CD4-positive, alpha-beta T cell (primary cell): ENCODE results near the gene UPK1B. TPM values are rescaled to one million over a fixed set of nuclear protein-coding genes. Genes with fewer than 3 reads are reported as not detected.

ENCODE experiments used
- ATAC-seq: fragments of 200-7000 bp; cut with Tn5 transposase; one replicate; pipeline ENCODE4 v1.10.0; 2022; ENCODE audit warnings: mild to moderate bottlenecking; ENCODE audit not compliant: poor library complexity
- CTCF ChIA-PET: fragments of 350-600 bp; sonication (Branson Sonifier 250); formaldehyde crosslinking; loops from one replicate; lab custom pipeline; 2021; ENCODE audit warnings: antibody characterized with exemption, inconsistent platforms; lab: Charles Lee
- POLR2A ChIA-PET: fragments of 350-600 bp; sonication (Branson Sonifier 250); formaldehyde crosslinking; loops from one replicate; lab custom pipeline; 2021; ENCODE audit warnings: antibody characterized with exemption, inconsistent platforms; lab: Charles Lee
- DNase-seq, 14 experiments: peaks; one replicate each; pipeline ENCODE4 v3.0.0-alpha.2; 2013 to 2020; ENCODE audit warnings: mixed read lengths in 2 of 14
- H3K27ac ChIP-seq, 2 donors: one replicate each; pipeline versions ENCODE4 v1.5.1 to v1.7.0; 2013; ENCODE audit warnings: low read length in 2 of 2, low read depth in 1 of 2, mild to moderate bottlenecking in 1 of 2
- H3K27me3 ChIP-seq, 2 experiments: 1 replicate in 1 of 2; 2 replicates in 1 of 2; pipeline versions ENCODE4 v1.6.1 to v1.7.0; 2013; ENCODE audit warnings: low read length in 2 of 2, control low read depth in 1 of 2, mild to moderate bottlenecking in 1 of 2, moderate library complexity in 1 of 2; ENCODE audit not compliant: insufficient read depth in 2 of 2, control insufficient read depth in 1 of 2
- H3K36me3 ChIP-seq: one replicate; pipeline ENCODE4 v1.6.1; 2013; ENCODE audit warnings: low read length, control low read depth; ENCODE audit not compliant: insufficient read depth
- H3K4me1 ChIP-seq: one replicate; pipeline ENCODE4 v1.6.1; 2013; ENCODE audit warnings: low read length, control low read depth; ENCODE audit not compliant: insufficient read depth
- H3K4me3 ChIP-seq: one replicate; pipeline ENCODE4 v1.5.1; 2013; ENCODE audit warnings: mild to moderate bottlenecking, low read length, moderate library complexity
- H3K9me3 ChIP-seq, 2 experiments: 1 replicate in 1 of 2; 2 replicates in 1 of 2; pipeline versions ENCODE4 v1.6.1 to v1.7.0; 2013; ENCODE audit warnings: low read length in 2 of 2, mild to moderate bottlenecking in 2 of 2, control low read depth in 1 of 2, moderate library complexity in 1 of 2; ENCODE audit not compliant: control insufficient read depth in 1 of 2, insufficient read depth in 1 of 2
- H3K27ac Mint-ChIP-seq: one replicate; pipeline ENCODE4 v1.8.0; 2020; ENCODE audit warnings: mixed read lengths
- H3K27me3 Mint-ChIP-seq: one replicate; pipeline ENCODE4 v1.8.0; 2021; ENCODE audit warnings: mixed read lengths
- H3K36me3 Mint-ChIP-seq: one replicate; pipeline ENCODE4 v1.8.0; 2021; ENCODE audit warnings: low read depth, mixed read lengths
- H3K4me1 Mint-ChIP-seq: one replicate; pipeline ENCODE4 v1.8.0; 2021; ENCODE audit warnings: low read depth, mixed read lengths
- H3K4me3 Mint-ChIP-seq: one replicate; pipeline ENCODE4 v1.8.0; 2020; ENCODE audit warnings: mild to moderate bottlenecking, mixed read lengths
- H3K9me3 Mint-ChIP-seq: one replicate; pipeline ENCODE4 v1.8.0; 2020; ENCODE audit warnings: mixed read lengths
- intact Hi-C, 2 experiments: fragments of 100-400 bp; cut with DNase I in 1 of 2; cut with micrococcal nuclease in 1 of 2; formaldehyde crosslinking; loops; one replicate each; pipeline versions ENCODE4 v1.15.1 to v1.9.0; 2023 to 2025; cut with DNase I, micrococcal nuclease
- total RNA-seq, 174 experiments: library from RNA in 2 of 174; stranded (reverse) in 2 of 174; gene quantifications; one replicate each; pipeline ENCODE4 v1.2.3 and lab custom pipeline; 2021 to 2026
- TF ChIP-seq, protein P1 (sequence below): fragments of 200-600 bp; IDR thresholded peaks from one replicate; pipeline ENCODE4 v1.8.0; 2022; ENCODE audit warnings: antibody characterized with exemption, mild to moderate bottlenecking

The UPK1B gene
- total RNA-seq, 2 experiments from 2014 or later: not detected

DNA sequence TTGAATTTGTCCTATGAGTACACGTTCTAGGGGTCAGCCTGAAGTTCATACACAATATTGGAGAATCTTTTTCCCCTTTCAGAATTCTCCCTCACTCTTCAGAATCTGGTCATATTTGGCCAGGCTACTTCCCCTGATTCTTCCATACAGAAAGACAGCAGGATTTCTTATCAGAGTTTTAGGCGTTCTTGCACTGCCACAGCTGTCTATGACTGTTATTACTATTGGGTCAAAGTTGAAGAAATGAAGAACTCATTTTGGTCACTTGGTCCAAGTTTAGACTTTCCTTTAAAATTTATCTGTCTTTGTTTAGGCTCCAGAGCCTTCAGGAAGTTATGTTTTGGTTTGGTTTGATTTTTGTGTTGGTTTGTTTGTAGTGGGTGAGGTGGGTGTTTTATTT, 15.4 kb upstream of the UPK1B start:
- H3K27me3 ChIP-seq: peaks cover 0 to 4% of the 10 kb centered on the region in 2 experiments
- peaks cover 3% of the 10 kb centered on the region for H3K27me3 Mint-ChIP-seq
- H3K36me3 ChIP-seq: no peaks in the 10 kb centered on the region
- ChIA-PET CTCF (no interaction called here), POLR2A (no interaction called here)
- no peaks in the 10 kb centered on the region for H3K4me1 ChIP-seq
- peaks cover 0 to 16% of the 10 kb centered on the region in 2 experiments for H3K9me3 ChIP-seq
- peaks cover 15% of the 10 kb centered on the region for H3K9me3 Mint-ChIP-seq
- H3K4me3 Mint-ChIP-seq: no peak overlapping the region
- ATAC-seq (no peak), DNase-seq (no peak)
- TF ChIP-seq, protein P1, sequence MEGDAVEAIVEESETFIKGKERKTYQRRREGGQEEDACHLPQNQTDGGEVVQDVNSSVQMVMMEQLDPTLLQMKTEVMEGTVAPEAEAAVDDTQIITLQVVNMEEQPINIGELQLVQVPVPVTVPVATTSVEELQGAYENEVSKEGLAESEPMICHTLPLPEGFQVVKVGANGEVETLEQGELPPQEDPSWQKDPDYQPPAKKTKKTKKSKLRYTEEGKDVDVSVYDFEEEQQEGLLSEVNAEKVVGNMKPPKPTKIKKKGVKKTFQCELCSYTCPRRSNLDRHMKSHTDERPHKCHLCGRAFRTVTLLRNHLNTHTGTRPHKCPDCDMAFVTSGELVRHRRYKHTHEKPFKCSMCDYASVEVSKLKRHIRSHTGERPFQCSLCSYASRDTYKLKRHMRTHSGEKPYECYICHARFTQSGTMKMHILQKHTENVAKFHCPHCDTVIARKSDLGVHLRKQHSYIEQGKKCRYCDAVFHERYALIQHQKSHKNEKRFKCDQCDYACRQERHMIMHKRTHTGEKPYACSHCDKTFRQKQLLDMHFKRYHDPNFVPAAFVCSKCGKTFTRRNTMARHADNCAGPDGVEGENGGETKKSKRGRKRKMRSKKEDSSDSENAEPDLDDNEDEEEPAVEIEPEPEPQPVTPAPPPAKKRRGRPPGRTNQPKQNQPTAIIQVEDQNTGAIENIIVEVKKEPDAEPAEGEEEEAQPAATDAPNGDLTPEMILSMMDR: no peak
- H3K4me3 ChIP-seq: no peak overlapping the region
- H3K4me1 Mint-ChIP-seq: no peaks in the 10 kb centered on the region
- no peak overlapping the region for H3K27ac Mint-ChIP-seq
- H3K36me3 Mint-ChIP-seq: peaks cover 5% of the 10 kb centered on the region
- intact Hi-C loops: no loop called here
- no peak overlapping the region for H3K27ac ChIP-seq

DNA sequence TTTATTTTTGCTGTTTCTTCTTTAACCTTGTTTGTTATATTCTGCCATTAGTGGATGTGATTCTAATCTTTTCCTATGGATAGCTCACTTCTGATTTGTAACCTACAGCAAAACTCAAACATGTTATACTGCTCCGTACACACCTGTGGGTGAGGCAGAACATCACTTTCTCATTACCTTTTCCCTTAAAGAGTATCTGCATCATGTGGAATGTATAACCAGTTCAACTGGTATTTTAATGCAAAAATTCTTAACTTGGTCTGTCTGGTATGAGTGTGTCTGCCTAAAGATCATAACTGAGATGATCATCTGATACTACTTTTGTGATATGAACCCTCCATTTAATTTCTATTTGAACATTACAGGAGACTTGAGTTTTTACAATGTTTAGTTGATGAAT, 13.0 kb upstream of the UPK1B start:
- H3K27me3 Mint-ChIP-seq: peaks cover 10% of the 10 kb centered on the region
- H3K27ac Mint-ChIP-seq: no peak overlapping the region
- Histone ChIP-seq H3K36me3 (no peaks in the 10 kb centered on the region), H3K27me3 (peaks cover 0 to 4% of the 10 kb centered on the region in 2 experiments), H3K9me3 (peaks cover 0 to 23% of the 10 kb centered on the region in 2 experiments), H3K4me3 (no peak overlapping the region), H3K27ac (no peak overlapping the region), H3K4me1 (no peaks in the 10 kb centered on the region)
- no peaks in the 10 kb centered on the region for H3K36me3 Mint-ChIP-seq
- H3K4me1 Mint-ChIP-seq: no peaks in the 10 kb centered on the region
- no peaks in the 10 kb centered on the region for H3K9me3 Mint-ChIP-seq
- intact Hi-C loops: no loop called here
- ATAC-seq (no peak), DNase-seq (no peak)
- POLR2A ChIA-PET: no interaction called here
- TF ChIP-seq, protein P1: no peak
- CTCF ChIA-PET: interaction anchor here (0.8 kb wide), 1 partner anchor 11 kb away, joined by 3 read pairs; no protein-coding TSS in a partner anchor
- H3K4me3 Mint-ChIP-seq: no peak overlapping the region

DNA sequence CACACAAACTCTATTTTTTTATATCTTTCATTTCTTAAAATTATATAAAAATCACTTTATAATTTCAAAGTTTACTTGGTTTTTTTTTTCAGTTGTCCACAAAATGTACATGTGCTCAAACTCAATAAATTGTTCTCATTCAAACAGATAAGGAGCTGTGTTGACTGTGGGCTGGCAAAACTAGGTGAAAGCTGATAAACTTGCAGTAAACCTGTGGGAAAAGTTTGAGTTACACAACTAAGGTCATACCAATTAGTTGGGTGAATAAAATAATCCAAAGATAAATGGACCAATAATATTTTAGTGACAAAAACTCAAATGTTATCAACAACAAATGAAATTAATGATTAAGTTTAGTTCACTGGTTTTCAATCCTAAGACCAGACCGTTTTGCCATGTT, 12.6 kb upstream of the UPK1B start:
- ATAC-seq (no peak), DNase-seq (no peak)
- TF ChIP-seq, protein P1: no peak
- Mint-ChIP-seq H3K9me3 (no peaks in the 10 kb centered on the region), H3K4me3 (no peak overlapping the region), H3K27me3 (peaks cover 10% of the 10 kb centered on the region), H3K4me1 (no peaks in the 10 kb centered on the region), H3K36me3 (no peaks in the 10 kb centered on the region), H3K27ac (no peak overlapping the region)
- ChIA-PET POLR2A (no interaction called here), CTCF (interaction anchor here (0.8 to 1.0 kb wide), 2 partner anchors 9 to 11 kb away, joined by 3 read pairs; no protein-coding TSS in a partner anchor)
- no peaks in the 10 kb centered on the region for H3K4me1 ChIP-seq
- no peaks in the 10 kb centered on the region for H3K36me3 ChIP-seq
- peaks cover 0 to 4% of the 10 kb centered on the region in 2 experiments for H3K27me3 ChIP-seq
- peaks cover 0 to 22% of the 10 kb centered on the region in 2 experiments for H3K9me3 ChIP-seq
- no peak overlapping the region for H3K4me3 ChIP-seq
- intact Hi-C loops: no loop called here
- H3K27ac ChIP-seq: no peak overlapping the region
